HG02623 (cell line): ENCODE results near the gene SNX17.
"Not testable (repeated sequence)": the region's sequence is repeated elsewhere in the genome, so short reads cannot be mapped to it uniquely, and the experiment has no call there.

Experiments
- ATAC-seq: cut with Tn5 transposase; IDR thresholded peaks from one replicate; pipeline ENCODE4 v1.9.1; 2021; ENCODE audit warnings: moderate library complexity; ENCODE audit not compliant: unreplicated experiment

The SNX17 gene

DNA sequence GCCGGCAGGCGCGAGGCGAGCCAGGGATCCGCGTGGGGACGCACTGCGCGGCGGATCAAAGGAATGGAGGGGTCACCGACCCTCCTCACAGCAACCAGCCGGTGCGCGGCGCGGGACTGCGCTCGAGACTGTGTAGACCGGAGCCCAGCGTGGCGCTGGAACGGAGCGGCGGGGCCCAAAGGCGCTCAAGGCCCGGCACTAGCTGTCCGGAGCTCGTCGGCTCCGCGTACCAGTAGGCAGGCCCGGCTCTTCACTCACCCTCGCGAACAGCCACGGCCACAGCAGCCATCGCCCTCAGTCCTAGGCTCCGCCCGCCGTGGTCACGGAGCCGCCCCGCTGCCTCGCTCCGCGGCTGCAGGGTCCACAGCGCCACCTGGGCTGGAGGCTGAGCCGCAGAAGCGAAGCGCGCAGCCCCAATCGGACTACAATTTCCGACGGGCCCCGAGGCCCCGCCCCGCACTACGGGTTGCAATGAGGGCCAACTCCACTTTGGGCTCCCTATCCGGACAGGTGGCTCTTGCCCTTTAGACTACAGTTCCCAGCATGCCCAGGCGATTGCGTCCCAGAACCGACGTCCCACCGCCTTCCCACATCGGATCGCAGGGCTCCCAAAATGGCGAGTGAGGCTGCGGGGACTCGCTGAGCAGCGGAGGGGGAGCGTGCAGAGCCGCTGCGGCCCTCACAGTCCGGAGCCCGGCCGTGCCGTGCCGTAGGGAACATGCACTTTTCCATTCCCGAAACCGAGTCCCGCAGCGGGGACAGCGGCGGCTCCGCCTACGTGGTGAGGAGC lies at the start of gene SNX17, which contains the start of gene EIF2B4:
Gene SNX17 (plus strand): TSS at position 591 of the 790 bp plus-strand sequence. CDS start 128 bp downstream, at position 719.
Gene EIF2B4 (minus strand): TSS at position 313 of the 790 bp plus-strand sequence. CDS start 24 bp downstream, at position 289.
- ATAC-seq, result peak; percentile 84

DNA sequence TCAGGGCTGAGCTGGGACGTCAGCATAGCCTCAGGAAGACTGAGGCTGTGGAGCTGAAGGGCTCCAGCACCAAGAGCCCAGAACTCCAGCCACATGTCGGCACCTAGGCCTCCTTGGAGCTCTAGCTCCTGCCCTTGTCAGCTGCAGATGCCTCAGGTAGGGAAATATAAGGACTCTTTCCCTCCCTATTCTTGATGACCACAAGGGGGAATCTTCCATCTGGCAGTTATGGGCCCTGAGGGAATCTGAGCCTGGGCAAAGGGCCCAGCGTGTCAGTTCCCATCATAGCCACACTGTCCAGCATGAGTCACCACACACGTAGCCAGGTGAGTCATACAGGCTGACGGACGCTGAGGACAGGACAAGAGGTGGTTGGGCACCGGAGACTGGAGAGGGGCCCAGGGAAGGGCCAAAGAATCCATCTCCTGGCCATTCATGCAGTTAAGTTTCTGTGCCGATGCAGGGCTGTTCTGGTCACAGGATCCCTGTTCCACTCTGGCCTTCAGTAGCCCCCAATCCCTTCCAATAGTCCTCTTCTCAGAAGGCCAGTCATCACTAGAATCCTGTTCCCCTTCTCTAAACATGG lies 49.4 kb upstream of the SNX17 start:
- ATAC-seq, result no peak

DNA sequence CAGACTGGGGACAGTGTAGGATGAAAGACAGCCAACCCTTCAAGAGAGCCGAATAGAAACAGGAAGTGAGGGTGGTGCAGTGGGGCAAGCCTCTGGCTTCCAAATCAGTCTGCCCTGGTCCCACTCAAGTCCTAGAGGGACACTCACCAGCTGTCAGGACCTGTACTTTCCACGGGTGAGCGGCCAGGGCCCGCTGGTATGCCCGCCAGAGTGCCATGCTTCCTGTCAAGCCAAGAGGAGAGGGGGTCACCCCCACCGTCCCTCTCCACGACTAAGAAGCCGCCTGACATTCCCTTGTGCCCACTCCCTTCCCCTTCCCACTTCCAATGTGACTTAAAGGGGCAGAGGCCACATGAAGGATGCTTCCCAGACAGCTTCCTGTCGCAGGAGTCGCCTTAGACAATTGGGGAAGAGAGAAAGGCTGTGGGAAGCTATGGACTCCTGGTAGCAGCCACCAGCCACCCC lies 48.1 kb upstream of the SNX17 start:
- ATAC-seq, result no peak

- ATAC-seq, result peak; percentile 90
Measured at GRCh38 chr2:27322766-27323595, 47.4 kb upstream of the SNX17 start, which contains the start of gene MPV17. MPV17 (minus strand) TSS chr2:27323097; CDS start chr2:27322517, 580 bp downstream.

DNA sequence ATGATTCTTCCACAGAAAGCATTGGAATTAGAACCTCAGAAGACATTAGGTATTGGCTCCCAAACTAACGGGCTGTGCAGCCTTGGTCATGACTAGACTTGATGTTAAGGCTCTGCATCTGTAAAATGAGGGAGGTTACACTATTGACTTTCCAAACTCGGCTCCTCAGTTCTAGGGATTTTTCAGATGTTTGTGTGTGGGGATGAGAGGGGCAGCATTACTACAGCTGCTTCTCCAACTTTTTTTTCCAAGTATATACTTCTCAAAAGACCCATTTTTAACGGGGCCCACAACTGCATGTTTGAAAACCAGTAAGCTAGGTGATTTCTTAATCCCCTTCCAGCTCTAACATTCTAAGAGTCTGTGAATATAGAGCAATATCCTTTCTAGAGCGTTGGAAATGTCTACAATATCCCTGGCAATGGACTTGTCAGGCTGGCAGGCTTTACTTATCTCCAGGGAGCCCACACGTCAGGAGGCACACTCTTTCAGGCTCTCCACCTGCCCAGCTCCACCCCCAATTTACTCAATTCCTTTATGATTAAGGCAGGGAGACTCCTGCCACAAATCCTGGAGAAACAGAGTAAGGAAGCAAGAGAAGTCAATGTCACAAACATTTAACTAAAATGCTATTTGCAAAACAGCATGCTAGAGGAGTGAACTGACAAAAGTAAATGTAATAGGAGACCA lies 46.7 kb upstream of the SNX17 start:
- ATAC-seq, result no peak

- no peak for ATAC-seq
Measured at GRCh38 chr2:27324720-27325119, 45.7 kb upstream of the SNX17 start.

GRCh38 chr2:27335311-27335710 lies 35.1 kb upstream of the SNX17 start:
- ATAC-seq, result no peak

DNA sequence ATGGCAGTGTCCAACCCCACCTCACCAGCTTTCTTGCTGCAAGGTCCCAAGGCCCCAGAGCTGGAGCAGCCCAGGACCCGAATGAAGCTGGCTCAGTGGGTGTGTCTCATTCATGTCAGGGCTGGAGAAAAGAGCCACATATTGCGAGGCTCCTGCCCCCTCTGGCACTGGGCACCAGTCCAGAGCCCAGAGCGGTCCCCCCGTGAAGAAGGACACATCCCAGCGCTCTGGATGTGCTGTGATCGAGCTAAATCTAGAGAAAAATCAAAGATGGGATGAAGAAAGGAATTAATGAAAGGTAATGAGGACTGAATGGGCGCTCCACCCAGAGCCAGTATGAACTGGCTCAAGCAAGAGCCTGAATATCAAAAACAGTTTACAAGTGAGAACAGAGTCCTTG lies 34.2 kb upstream of the SNX17 start:
- ATAC-seq, result no peak

GRCh38 chr2:27347641-27348040 lies 22.8 kb upstream of the SNX17 start:
- ATAC-seq, result no peak

- no peak for ATAC-seq
Measured at GRCh38 chr2:27350106-27350693, 20.2 kb upstream of the SNX17 start.

GRCh38 chr2:27351802-27352598 lies 18.4 kb upstream of the SNX17 start:
- no peak for ATAC-seq

DNA sequence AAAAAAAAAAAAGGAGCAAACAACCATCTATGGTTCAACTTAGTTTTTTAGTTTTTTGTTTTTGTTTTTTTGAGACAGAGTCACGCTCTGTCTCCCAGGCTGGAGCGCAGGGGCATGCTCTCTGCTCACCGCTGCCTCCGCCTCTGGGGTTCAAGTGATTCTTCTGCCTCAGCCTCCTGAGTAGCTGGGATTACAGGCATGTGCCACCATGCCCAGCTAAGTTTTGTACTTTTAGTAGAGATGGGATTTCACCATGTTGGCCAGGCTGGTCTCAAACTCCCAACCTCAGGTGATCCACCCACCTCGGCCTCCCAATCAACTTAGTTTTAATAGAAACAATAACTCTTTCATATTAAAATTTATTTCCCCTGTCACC lies 17.0 kb upstream of the SNX17 start:
- not testable (repeated sequence) for ATAC-seq

- ATAC-seq, result no peak
Measured at GRCh38 chr2:27353762-27354596, 16.4 kb upstream of the SNX17 start.

DNA sequence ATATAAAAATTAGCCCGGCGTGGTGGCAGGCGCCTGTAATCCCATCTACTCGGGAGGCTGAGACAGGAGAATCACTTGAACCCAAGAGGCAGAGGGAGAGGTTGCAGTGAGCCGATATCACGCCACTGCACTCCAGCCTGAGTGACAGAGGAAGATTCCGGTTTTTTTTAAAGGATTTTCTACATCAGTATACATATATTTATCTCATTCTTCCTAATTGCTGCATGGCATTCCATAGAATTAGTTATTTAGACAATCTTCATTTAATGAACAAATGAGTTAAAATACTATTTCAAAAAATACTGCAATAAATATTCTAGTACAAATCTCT lies 15.9 kb upstream of the SNX17 start:
- no peak for ATAC-seq

GRCh38 chr2:27356056-27356381 lies 14.4 kb upstream of the SNX17 start:
- peak; percentile 17 for ATAC-seq

GRCh38 chr2:27356382-27357181 lies 13.8 kb upstream of the SNX17 start, which contains the start of gene GTF3C2:
GTF3C2 (minus strand) TSS chr2:27356764; CDS start chr2:27343554, 13,210 bp downstream.
- peak; percentile 82 for ATAC-seq

DNA sequence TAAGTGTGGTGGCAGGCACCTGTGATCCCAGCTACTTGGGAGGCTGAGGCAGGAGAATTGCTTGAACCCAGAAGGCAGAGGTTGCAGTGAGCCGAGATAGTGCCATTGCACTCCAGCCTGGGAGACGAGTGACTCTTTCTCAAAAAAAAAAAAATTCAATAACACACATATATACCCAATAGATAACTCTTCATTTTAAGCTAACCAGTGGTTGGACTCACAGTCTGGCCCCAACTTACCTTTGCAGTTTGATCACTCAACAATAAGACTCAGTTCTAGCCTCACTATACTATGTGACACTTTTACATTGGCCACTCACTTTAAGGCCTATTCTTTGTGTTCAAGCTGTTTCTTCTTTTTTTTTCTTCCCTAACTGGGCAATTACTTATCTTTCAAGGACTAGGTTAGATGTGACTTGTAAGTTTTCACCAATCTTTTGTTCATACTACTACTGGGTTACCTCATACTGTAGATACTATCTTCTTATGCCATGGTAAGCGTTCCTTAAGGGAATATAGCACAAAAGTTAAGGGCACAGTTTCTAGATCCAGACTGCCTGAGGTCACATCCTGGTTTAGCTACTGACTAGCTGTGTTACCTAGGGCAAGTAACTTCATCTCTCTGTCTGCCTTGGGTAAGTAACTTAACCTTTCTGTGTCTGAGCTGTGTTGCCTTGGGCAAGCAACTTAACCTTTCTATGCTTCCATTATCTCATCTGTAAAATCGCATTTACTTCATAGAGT lies 7.6 kb upstream of the SNX17 start:
- ATAC-seq, result no peak
